ENCODE data around the gene ACACB.

The ACACB gene

DNA sequence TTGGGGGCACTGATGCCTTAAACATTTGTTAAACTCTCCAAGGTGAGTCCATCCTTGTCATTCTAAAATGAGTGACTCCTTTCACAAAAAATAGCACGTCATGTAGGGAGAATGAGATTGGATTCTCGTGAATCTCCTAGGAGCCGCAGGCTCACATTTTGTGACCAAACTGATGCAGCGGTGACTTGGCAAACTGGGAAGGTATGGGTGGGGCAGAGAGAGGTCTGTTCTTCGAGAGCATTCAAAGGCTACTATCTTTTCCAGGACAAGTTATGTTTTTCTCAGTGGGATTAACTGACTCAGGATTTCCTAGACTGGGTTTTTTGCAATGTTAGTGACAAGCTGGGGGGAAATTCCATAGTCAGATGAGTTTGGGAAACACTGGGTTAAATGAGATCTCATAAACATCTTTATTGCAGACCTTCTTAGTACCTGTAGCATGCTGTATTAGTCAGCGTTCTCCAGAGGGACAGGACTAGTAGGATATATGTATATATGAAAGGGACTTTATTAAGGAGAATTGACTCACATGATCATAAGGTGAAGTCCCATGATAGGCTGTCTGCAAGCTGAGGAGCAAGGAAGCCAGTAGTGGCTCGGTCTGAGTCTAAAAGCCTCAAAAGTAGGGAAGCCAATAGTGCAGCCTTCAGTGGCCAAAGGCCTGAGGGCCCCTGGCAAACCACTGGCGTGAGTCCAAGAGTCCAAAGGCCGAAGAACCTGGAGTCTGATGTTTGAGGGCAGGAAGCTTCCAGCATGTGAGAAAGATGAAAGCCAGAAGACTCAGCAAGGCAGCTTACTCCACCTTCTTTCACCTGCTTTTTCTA is 131.7 kb downstream of the ACACB start:
- Mint-ChIP-seq H3K4me1 (ENCODE audit: low read depth) (peaks cover 6% of the 10 kb centered on the region), H3K27ac (no peak overlapping the region), H3K36me3 (ENCODE audit: low read depth) (peaks cover 16% of the 10 kb centered on the region), H3K9me3 (no peaks in the 10 kb centered on the region), H3K4me3 (no peak overlapping the region), H3K27me3 (no peaks in the 10 kb centered on the region)

DNA sequence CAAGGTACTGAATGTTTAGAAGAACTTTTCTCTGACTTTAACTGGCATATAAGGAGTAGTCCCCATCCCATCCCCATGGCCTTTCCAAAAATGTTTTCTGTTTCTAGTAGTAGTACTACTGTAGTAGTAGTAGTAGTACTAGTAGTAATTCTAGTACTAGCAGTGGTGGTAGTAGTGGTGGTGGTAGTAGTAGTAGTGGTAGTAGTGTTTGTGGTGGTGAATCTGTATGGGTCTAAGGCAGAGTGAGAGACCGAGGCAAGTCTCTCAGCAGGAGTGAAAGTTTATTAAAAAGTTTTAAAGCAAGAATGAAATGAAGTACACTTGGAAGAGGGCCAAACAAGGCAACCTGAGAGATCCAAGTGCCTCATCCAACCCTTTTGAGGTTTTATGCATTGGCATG is 134.1 kb downstream of the ACACB start:
- Mint-ChIP-seq H3K9me3 (peaks cover 9% of the 10 kb centered on the region), H3K4me1 (ENCODE audit: low read depth) (peaks cover 6% of the 10 kb centered on the region), H3K36me3 (ENCODE audit: low read depth) (peaks cover 23% of the 10 kb centered on the region), H3K4me3 (no peak overlapping the region), H3K27ac (peak overlapping the region; percentile 42), H3K27me3 (no peaks in the 10 kb centered on the region)

DNA sequence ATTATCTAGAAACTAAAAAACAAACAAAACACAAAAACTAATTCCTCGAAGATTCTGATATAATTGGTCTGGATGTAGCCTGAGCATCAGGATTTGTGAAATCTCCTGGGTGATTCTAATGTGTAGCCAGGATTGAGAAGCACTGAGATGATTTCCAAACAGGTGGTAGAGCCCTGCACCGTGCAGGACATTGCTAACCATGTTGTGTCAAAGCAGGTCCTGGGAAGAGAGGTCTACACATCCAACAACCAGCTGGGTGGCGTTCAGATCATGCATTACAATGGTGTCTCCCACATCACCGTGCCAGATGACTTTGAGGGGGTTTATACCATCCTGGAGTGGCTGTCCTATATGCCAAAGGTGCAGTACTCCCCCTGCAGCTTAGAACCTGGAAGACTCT is 136.4 kb downstream of the ACACB start:
- no peak overlapping the region for H3K4me3 Mint-ChIP-seq
- H3K27me3 Mint-ChIP-seq, result no peaks in the 10 kb centered on the region
- no peak overlapping the region for H3K27ac Mint-ChIP-seq
- peaks cover 15% of the 10 kb centered on the region for H3K36me3 Mint-ChIP-seq (ENCODE audit: low read depth)
- H3K4me1 Mint-ChIP-seq (ENCODE audit: low read depth), result peaks cover 6% of the 10 kb centered on the region
- peaks cover 9% of the 10 kb centered on the region for H3K9me3 Mint-ChIP-seq

DNA sequence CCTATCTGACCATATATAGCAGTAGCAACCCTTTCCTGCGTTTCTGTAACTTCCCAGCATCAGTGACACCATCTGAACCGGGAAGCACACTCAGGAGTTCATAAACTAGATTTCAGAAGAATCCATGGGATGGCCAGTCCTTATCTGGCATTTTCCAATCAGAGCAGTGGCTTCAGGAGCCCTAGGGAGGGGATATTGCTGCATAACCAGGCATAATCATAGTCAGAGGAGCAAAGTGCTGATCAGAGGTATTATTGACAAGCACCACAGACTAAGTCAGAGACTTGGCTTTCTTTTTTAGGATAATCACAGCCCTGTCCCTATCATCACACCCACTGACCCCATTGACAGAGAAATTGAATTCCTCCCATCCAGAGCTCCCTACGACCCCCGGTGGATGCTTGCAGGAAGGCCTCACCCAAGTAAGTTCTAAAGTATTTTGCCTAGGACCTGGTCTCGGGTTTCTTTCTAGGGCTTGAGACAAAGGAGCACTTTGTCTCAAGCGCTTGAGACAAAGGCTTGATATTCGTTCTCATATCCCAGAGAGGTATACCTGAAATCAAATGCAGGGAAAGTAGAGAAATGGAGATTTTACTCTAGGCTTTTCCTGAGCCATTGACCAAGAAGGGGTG is 137.6 kb downstream of the ACACB start:
- Mint-ChIP-seq H3K27ac (no peak overlapping the region), H3K4me1 (ENCODE audit: low read depth) (peaks cover 6% of the 10 kb centered on the region), H3K4me3 (no peak overlapping the region), H3K9me3 (peaks cover 9% of the 10 kb centered on the region), H3K36me3 (ENCODE audit: low read depth) (peaks cover 15% of the 10 kb centered on the region), H3K27me3 (no peaks in the 10 kb centered on the region)

DNA sequence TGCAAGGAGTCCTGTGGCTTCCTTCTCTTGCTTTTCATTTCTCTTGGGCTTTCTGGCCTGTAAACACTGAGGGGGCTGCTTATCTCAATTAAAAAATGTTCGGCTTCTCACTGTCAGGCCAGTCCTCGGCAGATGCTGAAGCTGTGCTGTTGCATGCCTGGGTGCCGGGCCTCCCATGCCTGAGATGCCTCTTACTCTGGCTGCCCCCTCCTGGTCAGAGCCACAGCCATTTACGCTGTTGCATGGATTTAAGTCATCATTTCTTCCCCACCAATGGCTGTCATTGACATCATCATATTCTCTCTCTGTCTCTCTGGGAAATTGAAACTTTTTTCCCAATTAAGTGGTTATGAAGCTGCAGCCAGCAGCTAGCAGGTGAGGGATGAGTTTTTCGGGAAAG is 139.0 kb downstream of the ACACB start:
- peaks cover 3% of the 10 kb centered on the region for H3K4me1 Mint-ChIP-seq (ENCODE audit: low read depth)
- H3K27ac Mint-ChIP-seq, result no peak overlapping the region
- no peak overlapping the region for H3K4me3 Mint-ChIP-seq
- H3K9me3 Mint-ChIP-seq, result peaks cover 9% of the 10 kb centered on the region
- peaks cover 18% of the 10 kb centered on the region for H3K36me3 Mint-ChIP-seq (ENCODE audit: low read depth)
- H3K27me3 Mint-ChIP-seq, result no peaks in the 10 kb centered on the region

DNA sequence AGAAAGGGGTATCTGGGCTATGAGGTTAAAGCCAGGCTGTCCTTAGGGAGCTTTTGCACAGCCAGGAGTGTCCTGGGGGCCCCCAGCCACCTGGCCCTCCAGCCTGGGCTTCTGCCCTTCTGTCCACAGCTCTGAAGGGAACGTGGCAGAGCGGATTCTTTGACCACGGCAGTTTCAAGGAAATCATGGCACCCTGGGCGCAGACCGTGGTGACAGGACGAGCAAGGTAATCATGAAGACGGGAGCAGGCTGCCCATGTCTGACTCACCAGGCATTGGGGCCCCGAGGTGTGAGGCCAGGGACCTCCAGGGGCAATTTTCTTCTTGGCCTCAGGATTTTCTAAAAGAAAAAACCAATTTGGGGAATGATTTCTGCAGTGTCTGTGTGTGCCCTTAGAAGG is 139.6 kb downstream of the ACACB start:
- no peaks in the 10 kb centered on the region for H3K4me1 Mint-ChIP-seq (ENCODE audit: low read depth)
- no peak overlapping the region for H3K4me3 Mint-ChIP-seq
- H3K27ac Mint-ChIP-seq, result no peak overlapping the region
- peaks cover 18% of the 10 kb centered on the region for H3K36me3 Mint-ChIP-seq (ENCODE audit: low read depth)
- no peaks in the 10 kb centered on the region for H3K27me3 Mint-ChIP-seq
- H3K9me3 Mint-ChIP-seq, result peaks cover 9% of the 10 kb centered on the region

DNA sequence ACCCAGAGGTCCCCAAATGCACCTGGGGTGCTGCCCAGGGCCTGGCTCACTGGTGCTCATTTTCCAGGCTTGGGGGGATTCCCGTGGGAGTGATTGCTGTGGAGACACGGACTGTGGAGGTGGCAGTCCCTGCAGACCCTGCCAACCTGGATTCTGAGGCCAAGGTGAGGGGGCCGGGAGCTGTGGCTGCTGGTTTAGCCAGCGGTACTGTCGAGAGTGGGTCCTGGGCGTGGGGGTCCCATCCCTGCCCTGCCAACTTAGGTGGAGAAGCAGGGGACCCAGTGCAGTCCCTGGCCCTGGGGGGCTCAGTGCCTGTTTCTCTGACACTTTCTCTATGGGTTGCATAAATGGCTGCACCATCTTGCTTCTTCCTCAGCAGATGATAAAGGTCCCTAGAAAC is 141.8 kb downstream of the ACACB start:
- H3K36me3 Mint-ChIP-seq (ENCODE audit: low read depth), result peaks cover 17% of the 10 kb centered on the region
- peaks cover 5% of the 10 kb centered on the region for H3K4me1 Mint-ChIP-seq (ENCODE audit: low read depth)
- no peak overlapping the region for H3K4me3 Mint-ChIP-seq
- peaks cover 8% of the 10 kb centered on the region for H3K9me3 Mint-ChIP-seq
- H3K27me3 Mint-ChIP-seq, result no peaks in the 10 kb centered on the region
- no peak overlapping the region for H3K27ac Mint-ChIP-seq

DNA sequence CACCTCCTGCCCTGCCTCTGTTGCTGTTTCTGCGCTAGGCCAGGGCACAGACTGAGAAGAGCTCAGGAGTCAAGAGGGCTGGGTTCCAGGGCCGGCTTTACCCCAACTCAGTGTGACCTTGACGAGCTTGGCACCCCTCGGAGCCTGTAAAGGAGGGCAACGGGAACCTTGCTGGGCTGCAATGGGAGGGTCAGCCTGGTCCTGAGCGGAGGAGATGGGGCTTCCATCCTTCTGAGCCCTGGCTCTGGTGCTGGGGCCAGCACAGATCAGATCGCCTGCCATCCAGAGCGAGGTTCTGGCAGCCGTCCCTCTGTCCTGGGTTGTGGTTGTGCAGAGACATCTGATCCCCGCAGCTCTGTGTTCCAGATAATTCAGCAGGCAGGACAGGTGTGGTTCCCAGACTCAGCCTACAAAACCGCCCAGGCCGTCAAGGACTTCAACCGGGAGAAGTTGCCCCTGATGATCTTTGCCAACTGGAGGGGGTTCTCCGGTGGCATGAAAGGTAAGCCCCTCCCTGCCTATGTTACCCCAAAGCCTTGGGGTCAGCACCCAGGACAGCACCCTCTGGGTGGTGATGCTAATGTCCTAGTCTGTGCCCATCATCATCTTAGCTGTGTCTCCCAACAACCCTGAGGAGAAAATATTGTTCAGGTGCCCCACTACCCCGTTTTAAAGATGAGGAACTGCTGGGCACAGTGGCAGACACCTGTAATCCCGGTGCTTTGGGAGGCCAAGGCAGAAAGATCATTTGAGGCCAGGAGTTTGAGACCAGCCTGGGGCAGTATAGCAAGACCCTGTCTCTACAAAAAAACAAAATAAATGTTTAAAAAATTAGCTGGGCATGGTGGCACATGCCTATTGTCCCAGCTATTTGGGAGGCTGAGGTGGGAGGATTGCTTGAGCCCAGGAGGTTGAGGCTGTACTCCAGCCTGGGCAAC is 142.5 kb downstream of the ACACB start:
- no peaks in the 10 kb centered on the region for H3K27me3 Mint-ChIP-seq
- H3K36me3 Mint-ChIP-seq (ENCODE audit: low read depth), result peaks cover 14% of the 10 kb centered on the region
- no peak overlapping the region for H3K27ac Mint-ChIP-seq
- peaks cover 5% of the 10 kb centered on the region for H3K4me1 Mint-ChIP-seq (ENCODE audit: low read depth)
- peaks cover under 1% of the 10 kb centered on the region for H3K9me3 Mint-ChIP-seq
- no peak overlapping the region for H3K4me3 Mint-ChIP-seq

DNA sequence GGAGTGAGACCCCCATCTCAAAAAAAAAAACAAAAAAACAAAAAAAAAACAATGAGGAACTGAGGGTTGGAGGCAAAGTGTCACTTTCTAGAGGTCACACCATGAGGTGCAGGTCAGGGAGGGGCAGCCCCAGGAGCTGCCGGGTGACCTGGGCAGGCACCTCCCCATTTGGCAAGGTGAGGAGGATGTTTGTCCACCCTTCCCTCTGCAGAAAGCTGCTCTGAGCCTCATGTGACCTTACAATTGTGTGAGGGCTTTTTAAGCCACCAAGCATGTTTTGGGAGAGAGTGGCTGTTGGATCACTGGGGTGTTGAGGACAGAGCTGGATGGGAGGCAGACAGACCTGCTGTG is 143.1 kb downstream of the ACACB start:
- Mint-ChIP-seq H3K9me3 (no peaks in the 10 kb centered on the region), H3K36me3 (ENCODE audit: low read depth) (peaks cover 9% of the 10 kb centered on the region), H3K27ac (no peak overlapping the region), H3K4me3 (no peak overlapping the region), H3K4me1 (ENCODE audit: low read depth) (peaks cover 5% of the 10 kb centered on the region), H3K27me3 (no peaks in the 10 kb centered on the region)

DNA sequence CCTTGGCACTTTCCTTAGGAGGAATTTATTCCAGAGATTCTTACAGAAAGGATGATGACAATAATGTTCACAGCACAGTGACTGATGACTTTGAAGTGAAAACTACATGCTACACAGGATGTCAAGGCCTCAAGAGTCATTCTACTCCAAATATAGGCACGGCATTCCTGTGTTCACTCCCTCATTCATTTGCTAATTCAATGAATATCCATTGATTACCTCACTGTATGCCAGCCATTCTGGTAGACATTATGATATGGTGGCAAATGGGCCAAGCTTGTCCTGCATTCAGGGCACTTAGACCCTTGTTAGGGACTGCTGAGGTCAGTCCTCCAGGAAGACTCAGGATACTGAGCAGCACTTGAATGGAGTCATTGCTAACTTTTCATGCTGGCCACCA is 144.7 kb downstream of the ACACB start:
- no peaks in the 10 kb centered on the region for H3K27me3 Mint-ChIP-seq
- no peak overlapping the region for H3K27ac Mint-ChIP-seq
- H3K9me3 Mint-ChIP-seq, result no peaks in the 10 kb centered on the region
- no peak overlapping the region for H3K4me3 Mint-ChIP-seq
- H3K4me1 Mint-ChIP-seq (ENCODE audit: low read depth), result peaks cover 5% of the 10 kb centered on the region
- H3K36me3 Mint-ChIP-seq (ENCODE audit: low read depth), result peaks cover 9% of the 10 kb centered on the region

DNA sequence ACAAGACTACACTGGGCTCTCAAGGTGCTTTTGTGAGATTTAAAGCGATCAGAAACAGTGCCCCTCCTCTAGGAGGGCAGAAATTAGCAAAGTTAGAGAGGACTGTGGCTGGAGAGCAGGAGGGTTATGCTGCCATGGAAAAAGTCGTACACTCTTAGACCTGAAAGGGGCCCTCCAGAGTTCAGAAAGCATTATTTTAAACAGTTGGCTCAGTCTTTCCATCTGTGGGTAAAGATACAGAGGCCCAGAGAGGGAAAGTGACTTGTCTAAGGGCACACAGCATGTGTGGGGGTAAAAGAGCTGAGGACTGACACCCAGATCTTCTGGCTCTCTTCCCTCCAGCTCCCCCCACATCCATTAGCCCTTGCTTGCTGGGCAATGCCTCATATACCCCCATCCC is 145.6 kb downstream of the ACACB start:
- peaks cover 9% of the 10 kb centered on the region for H3K36me3 Mint-ChIP-seq (ENCODE audit: low read depth)
- H3K27me3 Mint-ChIP-seq, result no peaks in the 10 kb centered on the region
- H3K4me3 Mint-ChIP-seq, result no peak overlapping the region
- peaks cover 5% of the 10 kb centered on the region for H3K4me1 Mint-ChIP-seq (ENCODE audit: low read depth)
- no peaks in the 10 kb centered on the region for H3K9me3 Mint-ChIP-seq
- H3K27ac Mint-ChIP-seq, result no peak overlapping the region

DNA sequence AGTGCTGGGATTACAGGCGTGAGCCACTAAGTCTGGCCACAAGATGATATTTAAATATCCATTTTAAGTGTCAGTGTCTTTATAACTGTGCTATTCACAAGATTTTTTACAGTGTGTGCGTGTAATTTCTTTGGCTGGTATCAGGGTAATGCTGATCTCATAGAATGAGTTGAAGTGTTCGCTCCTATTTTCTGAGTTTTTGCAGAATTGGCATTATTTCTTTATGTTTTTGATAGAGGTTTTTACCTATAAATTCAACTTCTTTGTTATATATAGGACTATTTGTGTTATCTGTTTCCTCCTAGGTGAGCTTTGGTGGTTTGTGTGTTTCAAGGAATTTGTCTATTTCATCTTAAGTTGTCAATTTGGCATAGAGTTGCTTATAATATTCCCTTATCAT is 147.1 kb downstream of the ACACB start:
- H3K27me3 Mint-ChIP-seq, result no peaks in the 10 kb centered on the region

DNA sequence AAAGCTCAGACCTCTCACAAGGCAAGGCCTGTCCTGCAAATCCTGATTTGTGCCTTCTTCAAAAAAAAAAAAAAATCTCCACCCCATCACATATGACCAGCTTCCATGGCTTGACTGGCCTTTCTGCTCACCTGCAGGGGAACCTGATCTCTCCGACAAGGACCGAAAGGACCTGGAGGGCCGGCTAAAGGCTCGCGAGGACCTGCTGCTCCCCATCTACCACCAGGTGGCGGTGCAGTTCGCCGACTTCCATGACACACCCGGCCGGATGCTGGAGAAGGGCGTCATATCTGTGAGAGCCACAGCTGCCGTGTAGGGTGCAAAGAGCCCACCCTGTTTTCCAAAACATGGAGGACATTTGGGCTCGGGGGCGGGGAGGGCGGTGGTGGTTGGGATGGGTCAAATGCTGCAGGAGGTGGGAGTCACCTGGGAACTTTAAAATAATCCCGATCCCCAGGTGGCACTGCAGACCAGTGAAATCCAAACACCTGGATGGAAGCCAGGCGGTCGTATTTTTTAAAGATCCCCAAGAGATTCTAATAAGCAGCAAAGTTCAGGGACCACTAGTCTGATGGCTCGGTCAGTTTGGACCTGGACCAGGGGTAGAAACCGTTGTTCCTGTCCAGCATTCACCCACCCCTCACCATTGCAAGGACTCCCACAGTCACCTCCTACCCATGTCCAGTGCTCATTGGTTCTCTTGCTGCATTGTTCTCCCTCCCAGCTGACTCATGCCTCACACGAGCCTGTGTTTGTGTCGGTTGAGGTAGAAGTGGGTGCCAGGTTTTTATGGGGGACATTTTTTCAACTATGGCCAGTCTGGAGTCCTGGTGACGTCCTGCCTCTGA is 147.9 kb downstream of the ACACB start:
- Mint-ChIP-seq H3K4me1 (ENCODE audit: low read depth) (peaks cover 5% of the 10 kb centered on the region), H3K27me3 (no peaks in the 10 kb centered on the region), H3K27ac (no peak overlapping the region), H3K9me3 (no peaks in the 10 kb centered on the region), H3K36me3 (ENCODE audit: low read depth) (peaks cover 9% of the 10 kb centered on the region), H3K4me3 (no peak overlapping the region)

More for the DNA sequence above, 147.1 kb downstream of the ACACB start:
- Mint-ChIP-seq H3K4me3 (no peak overlapping the region), H3K27ac (no peak overlapping the region), H3K4me1 (ENCODE audit: low read depth) (peaks cover 5% of the 10 kb centered on the region), H3K36me3 (ENCODE audit: low read depth) (peaks cover 9% of the 10 kb centered on the region), H3K9me3 (no peaks in the 10 kb centered on the region)

DNA sequence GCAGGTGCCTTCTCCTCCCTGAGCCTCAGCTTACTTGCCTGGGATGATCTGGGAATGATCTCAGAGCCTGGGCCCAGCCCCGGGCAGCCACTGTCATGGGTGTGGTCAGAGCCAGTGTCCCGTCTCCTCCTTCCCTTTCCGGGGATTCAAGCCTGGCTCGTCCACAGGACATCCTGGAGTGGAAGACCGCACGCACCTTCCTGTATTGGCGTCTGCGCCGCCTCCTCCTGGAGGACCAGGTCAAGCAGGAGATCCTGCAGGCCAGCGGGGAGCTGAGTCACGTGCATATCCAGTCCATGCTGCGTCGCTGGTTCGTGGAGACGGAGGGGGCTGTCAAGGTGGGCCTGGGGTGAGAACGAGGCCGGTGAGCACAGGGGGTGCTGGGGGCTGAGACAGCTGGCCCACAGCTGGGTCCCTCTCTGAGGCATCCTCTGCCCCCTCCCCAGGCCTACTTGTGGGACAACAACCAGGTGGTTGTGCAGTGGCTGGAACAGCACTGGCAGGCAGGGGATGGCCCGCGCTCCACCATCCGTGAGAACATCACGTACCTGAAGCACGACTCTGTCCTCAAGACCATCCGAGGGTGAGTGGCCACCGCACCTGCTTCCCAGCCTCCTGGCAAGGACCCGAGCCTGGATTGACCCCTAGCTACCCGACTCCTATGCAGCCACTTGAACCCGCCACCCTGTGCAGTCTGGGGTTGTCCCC is 148.7 kb downstream of the ACACB start:
- H3K9me3 Mint-ChIP-seq, result peaks cover under 1% of the 10 kb centered on the region
- no peak overlapping the region for H3K4me3 Mint-ChIP-seq
- peaks cover 6% of the 10 kb centered on the region for H3K36me3 Mint-ChIP-seq (ENCODE audit: low read depth)
- no peak overlapping the region for H3K27ac Mint-ChIP-seq
- peaks cover 5% of the 10 kb centered on the region for H3K4me1 Mint-ChIP-seq (ENCODE audit: low read depth)
- H3K27me3 Mint-ChIP-seq, result no peaks in the 10 kb centered on the region

Data from stimulated activated naive CD8-positive, alpha-beta T cell treated with anti-CD3 and anti-CD28 coated beads, Interleukin-15, Interleukin-2, amounts not matched to agents 100 ng/mL and 50 ng/mL, for 24 hours (primary cell).